Neural cell (in vitro differentiated cells): ENCODE results near the gene ERBB4. TPM values are rescaled to one million over a fixed set of nuclear protein-coding genes. Genes with fewer than 3 reads are reported as not detected.

Experiments
- H2AFZ ChIP-seq: fragments of 200-600, 300-800 bp; sonication (generic), shearing (Covaris generic); 2 replicates; pipeline ENCODE4 v1.6.0; 2014; ENCODE audit warnings: low read depth, mild to moderate bottlenecking, antibody characterized with exemption, low read length, moderate library complexity
- H3F3A ChIP-seq: fragments of 200-600 bp; shearing (Covaris generic); 2 replicates; pipeline ENCODE4 v1.6.1; 2016; ENCODE audit warnings: mild to moderate bottlenecking, moderate library complexity, mixed read lengths, antibody characterized with exemption, low read length; ENCODE audit not compliant: insufficient read depth, poor library complexity, severe bottlenecking
- H3K27ac ChIP-seq: fragments of 200-600, 300-800 bp; sonication (generic), shearing (Covaris generic); 2 replicates; pipeline ENCODE4 v1.5.1; 2014; ENCODE audit warnings: mild to moderate bottlenecking, low read length, moderate library complexity
- H3K27me3 ChIP-seq: fragments of 300-800, 200-600 bp; sonication (generic), shearing (Covaris generic); 2 replicates; pipeline ENCODE4 v1.6.0; 2014; ENCODE audit warnings: mild to moderate bottlenecking, low read depth, low read length, moderate library complexity; ENCODE audit not compliant: insufficient read depth
- H3K36me3 ChIP-seq: fragments of 300-800, 200-600 bp; sonication (generic), shearing (Covaris generic); 2 replicates; pipeline ENCODE4 v1.5.1; 2014; ENCODE audit warnings: mild to moderate bottlenecking, antibody characterized with exemption, low read length, moderate library complexity; ENCODE audit not compliant: insufficient read depth
- H3K4me2 ChIP-seq: fragments of 300-800, 200-600 bp; sonication (generic), shearing (Covaris generic); 2 replicates; pipeline ENCODE4 v1.6.0; 2014; ENCODE audit warnings: mild to moderate bottlenecking, low read length
- H3K4me3 ChIP-seq: fragments of 300-800, 200-600 bp; sonication (generic), shearing (Covaris generic); 2 replicates; pipeline ENCODE4 v1.5.1; 2014; ENCODE audit warnings: mild to moderate bottlenecking, low read length, moderate library complexity
- H3K79me2 ChIP-seq: fragments of 200-600 bp; shearing (Covaris generic); replicated peaks from 2 replicates; pipeline ENCODE4 v1.6.0; 2014; ENCODE audit warnings: mild to moderate bottlenecking, low read length, moderate library complexity; ENCODE audit not compliant: insufficient read depth
- H3K9ac ChIP-seq: fragments of 300-800, 200-600 bp; sonication (generic), shearing (Covaris generic); 2 replicates; pipeline ENCODE4 v1.6.1; 2016; ENCODE audit warnings: mild to moderate bottlenecking, low read length, mixed read lengths
- H3K9me2 ChIP-seq: fragments of 200-600 bp; shearing (Covaris generic); 2 replicates; pipeline ENCODE4 v1.6.1; 2016; ENCODE audit warnings: mild to moderate bottlenecking, low read length, mixed read lengths; ENCODE audit not compliant: insufficient read depth
- H3K9me3 ChIP-seq: fragments of 200-600, 300-800 bp; sonication (generic), shearing (Covaris generic); 2 replicates; pipeline ENCODE4 v1.6.1; 2016; ENCODE audit warnings: mild to moderate bottlenecking, mixed run types, low read length, moderate library complexity, mixed read lengths
- H4K20me1 ChIP-seq: fragments of 200-600 bp; shearing (Covaris generic); 2 replicates; pipeline ENCODE4 v1.6.1; 2016; ENCODE audit warnings: mild to moderate bottlenecking, mixed run types; ENCODE audit not compliant: insufficient read depth
- EP300 ChIP-seq: fragments of 450-650 bp; conservative IDR thresholded peaks from 2 replicates; pipeline ENCODE4 v1.6.1; 2014; ENCODE audit warnings: antibody characterized with exemption, mild to moderate bottlenecking, moderate library complexity; ENCODE audit not compliant: poor library complexity, severe bottlenecking
- EZH2 ChIP-seq: fragments of 200-600, 300-800 bp; shearing (Covaris generic), sonication (generic); IDR thresholded peaks from 2 replicates; pipeline ENCODE4 v1.6.1; 2014; ENCODE audit warnings: antibody characterized with exemption, low read length, borderline replicate concordance, mild to moderate bottlenecking; ENCODE audit not compliant: insufficient read depth, poor library complexity, severe bottlenecking
- MXI1 ChIP-seq: fragments of 450-650 bp; conservative IDR thresholded peaks from 2 replicates; pipeline ENCODE4 v1.6.1; 2014; ENCODE audit warnings: antibody characterized with exemption, mild to moderate bottlenecking; ENCODE audit not compliant: poor library complexity, severe bottlenecking
- POLR2AphosphoS5 ChIP-seq: IDR thresholded peaks from 2 replicates; pipeline ENCODE4 v1.6.1; 2012
- RAD21 ChIP-seq: fragments of 450-650 bp; conservative IDR thresholded peaks from 2 replicates; pipeline ENCODE4 v1.6.1; 2014; ENCODE audit warnings: antibody characterized with exemption, mild to moderate bottlenecking, moderate library complexity
- SMC3 ChIP-seq: fragments of 450-650 bp; conservative IDR thresholded peaks from 2 replicates; pipeline ENCODE4 v1.6.1; 2014; ENCODE audit warnings: antibody characterized with exemption, mild to moderate bottlenecking, moderate library complexity; ENCODE audit not compliant: poor library complexity
- TAF1 ChIP-seq: IDR thresholded peaks from 2 replicates; pipeline ENCODE4 v1.6.1; 2012; ENCODE audit warnings: low read depth
- polyA plus RNA-seq: library from polyadenylated mRNA; depleted of rRNA; stranded (reverse); fragments of >200 nt; gene quantifications from 2 replicates; pipeline ENCODE4 v1.2.3, GENCODE V29; 2014
- TF ChIP-seq, protein P1 (sequence below): IDR thresholded peaks from 2 replicates; pipeline ENCODE4 v1.6.1; 2012; ENCODE audit warnings: borderline replicate concordance
- TF ChIP-seq, protein P2 (sequence below): fragments of 450-650 bp; IDR thresholded peaks from 2 replicates; pipeline ENCODE4 v1.5.1; 2014; ENCODE audit warnings: antibody characterized with exemption, mild to moderate bottlenecking, moderate library complexity; ENCODE audit not compliant: poor library complexity, severe bottlenecking

Gene ERBB4
- polyA plus RNA-seq, 1 donor from 2014 or later, result 0.69 TPM

DNA sequence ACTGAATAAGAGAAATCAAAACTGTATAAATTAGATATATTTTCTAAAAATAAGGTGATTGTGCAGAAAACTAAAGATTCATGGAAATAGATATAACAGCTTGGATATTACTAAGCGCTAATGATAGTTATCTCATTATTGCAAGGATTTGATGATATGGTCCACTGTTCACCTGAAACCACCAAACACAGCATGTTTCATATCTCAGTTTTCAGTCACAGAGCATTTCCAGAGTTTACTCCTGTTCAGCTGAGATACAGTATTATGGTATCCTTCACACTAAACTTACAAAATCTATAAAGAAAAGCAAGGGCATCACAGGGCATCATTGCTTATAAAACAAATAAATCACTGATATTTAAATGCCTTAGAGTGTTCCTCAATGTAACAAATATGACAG is 591.6 kb downstream of the ERBB4 start:
- TF ChIP-seq TAF1, result no peak
- TF ChIP-seq MXI1, result no peak
- no peak for TF ChIP-seq EP300
- no peak for TF ChIP-seq SMC3
- no peak for TF ChIP-seq RAD21
- TF ChIP-seq, protein P1, sequence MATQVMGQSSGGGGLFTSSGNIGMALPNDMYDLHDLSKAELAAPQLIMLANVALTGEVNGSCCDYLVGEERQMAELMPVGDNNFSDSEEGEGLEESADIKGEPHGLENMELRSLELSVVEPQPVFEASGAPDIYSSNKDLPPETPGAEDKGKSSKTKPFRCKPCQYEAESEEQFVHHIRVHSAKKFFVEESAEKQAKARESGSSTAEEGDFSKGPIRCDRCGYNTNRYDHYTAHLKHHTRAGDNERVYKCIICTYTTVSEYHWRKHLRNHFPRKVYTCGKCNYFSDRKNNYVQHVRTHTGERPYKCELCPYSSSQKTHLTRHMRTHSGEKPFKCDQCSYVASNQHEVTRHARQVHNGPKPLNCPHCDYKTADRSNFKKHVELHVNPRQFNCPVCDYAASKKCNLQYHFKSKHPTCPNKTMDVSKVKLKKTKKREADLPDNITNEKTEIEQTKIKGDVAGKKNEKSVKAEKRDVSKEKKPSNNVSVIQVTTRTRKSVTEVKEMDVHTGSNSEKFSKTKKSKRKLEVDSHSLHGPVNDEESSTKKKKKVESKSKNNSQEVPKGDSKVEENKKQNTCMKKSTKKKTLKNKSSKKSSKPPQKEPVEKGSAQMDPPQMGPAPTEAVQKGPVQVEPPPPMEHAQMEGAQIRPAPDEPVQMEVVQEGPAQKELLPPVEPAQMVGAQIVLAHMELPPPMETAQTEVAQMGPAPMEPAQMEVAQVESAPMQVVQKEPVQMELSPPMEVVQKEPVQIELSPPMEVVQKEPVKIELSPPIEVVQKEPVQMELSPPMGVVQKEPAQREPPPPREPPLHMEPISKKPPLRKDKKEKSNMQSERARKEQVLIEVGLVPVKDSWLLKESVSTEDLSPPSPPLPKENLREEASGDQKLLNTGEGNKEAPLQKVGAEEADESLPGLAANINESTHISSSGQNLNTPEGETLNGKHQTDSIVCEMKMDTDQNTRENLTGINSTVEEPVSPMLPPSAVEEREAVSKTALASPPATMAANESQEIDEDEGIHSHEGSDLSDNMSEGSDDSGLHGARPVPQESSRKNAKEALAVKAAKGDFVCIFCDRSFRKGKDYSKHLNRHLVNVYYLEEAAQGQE, result no peak
- TF ChIP-seq POLR2AphosphoS5, result no peak
- TF ChIP-seq, protein P2, sequence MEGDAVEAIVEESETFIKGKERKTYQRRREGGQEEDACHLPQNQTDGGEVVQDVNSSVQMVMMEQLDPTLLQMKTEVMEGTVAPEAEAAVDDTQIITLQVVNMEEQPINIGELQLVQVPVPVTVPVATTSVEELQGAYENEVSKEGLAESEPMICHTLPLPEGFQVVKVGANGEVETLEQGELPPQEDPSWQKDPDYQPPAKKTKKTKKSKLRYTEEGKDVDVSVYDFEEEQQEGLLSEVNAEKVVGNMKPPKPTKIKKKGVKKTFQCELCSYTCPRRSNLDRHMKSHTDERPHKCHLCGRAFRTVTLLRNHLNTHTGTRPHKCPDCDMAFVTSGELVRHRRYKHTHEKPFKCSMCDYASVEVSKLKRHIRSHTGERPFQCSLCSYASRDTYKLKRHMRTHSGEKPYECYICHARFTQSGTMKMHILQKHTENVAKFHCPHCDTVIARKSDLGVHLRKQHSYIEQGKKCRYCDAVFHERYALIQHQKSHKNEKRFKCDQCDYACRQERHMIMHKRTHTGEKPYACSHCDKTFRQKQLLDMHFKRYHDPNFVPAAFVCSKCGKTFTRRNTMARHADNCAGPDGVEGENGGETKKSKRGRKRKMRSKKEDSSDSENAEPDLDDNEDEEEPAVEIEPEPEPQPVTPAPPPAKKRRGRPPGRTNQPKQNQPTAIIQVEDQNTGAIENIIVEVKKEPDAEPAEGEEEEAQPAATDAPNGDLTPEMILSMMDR, result no peak
- no peak for TF ChIP-seq EZH2
- no peaks in the 10 kb centered on the region for H3F3A ChIP-seq
- H3K4me3 ChIP-seq, result no peak overlapping the region
- no peaks in the 10 kb centered on the region for H3K79me2 ChIP-seq
- H2AFZ ChIP-seq, result no peak overlapping the region
- H3K27ac ChIP-seq, result no peak overlapping the region
- H3K36me3 ChIP-seq, result no peaks in the 10 kb centered on the region
- no peaks in the 10 kb centered on the region for H3K9me3 ChIP-seq
- H4K20me1 ChIP-seq, result no peaks in the 10 kb centered on the region
- H3K9ac ChIP-seq, result no peak overlapping the region
- H3K27me3 ChIP-seq, result no peaks in the 10 kb centered on the region
- no peaks in the 10 kb centered on the region for H3K9me2 ChIP-seq
- H3K4me2 ChIP-seq, result no peak overlapping the region

DNA sequence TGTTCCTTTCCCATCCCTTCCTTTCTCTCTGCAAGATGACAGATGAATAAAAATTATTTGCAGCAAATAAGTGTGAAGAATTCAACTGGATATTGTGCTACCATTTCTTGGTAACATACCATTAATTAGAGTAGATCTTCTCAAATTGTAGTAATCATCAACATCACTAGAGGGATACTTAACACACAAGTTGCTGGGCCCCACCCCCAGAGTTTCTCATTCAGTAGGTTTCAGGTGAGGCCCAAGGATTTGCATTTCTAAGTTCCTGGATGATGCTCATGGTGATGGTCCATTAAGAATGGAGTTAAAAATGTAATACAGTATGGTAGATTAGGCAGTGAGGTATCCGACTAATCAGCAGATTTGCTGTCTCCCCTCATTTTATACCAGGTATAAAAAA is 594.0 kb downstream of the ERBB4 start:
- Histone ChIP-seq H3K9me2 (no peaks in the 10 kb centered on the region), H3F3A (no peaks in the 10 kb centered on the region), H4K20me1 (no peaks in the 10 kb centered on the region), H3K9me3 (no peaks in the 10 kb centered on the region), H2AFZ (no peak overlapping the region), H3K27me3 (no peaks in the 10 kb centered on the region), H3K4me3 (no peak overlapping the region), H3K27ac (no peak overlapping the region), H3K9ac (no peak overlapping the region), H3K4me2 (no peak overlapping the region), H3K36me3 (no peaks in the 10 kb centered on the region), H3K79me2 (no peaks in the 10 kb centered on the region)
- no peak for TF ChIP-seq EP300
- TF ChIP-seq, protein P2, result no peak
- TF ChIP-seq SMC3, result no peak
- TF ChIP-seq MXI1, result no peak
- no peak for TF ChIP-seq POLR2AphosphoS5
- no peak for TF ChIP-seq RAD21
- TF ChIP-seq, protein P1, result no peak
- TF ChIP-seq TAF1, result no peak
- no peak for TF ChIP-seq EZH2
